PC-3 (cell line): ENCODE measurements around the gene TLR1. TPM values are rescaled to one million over a fixed set of nuclear protein-coding genes. Genes with fewer than 3 reads are reported as not detected.
A peak's percentile ranks its signal among the peaks of the same experiment; 100 is the strongest.
"Not testable (repeated sequence)": the region's sequence is repeated elsewhere in the genome, so short reads cannot be mapped to it uniquely, and the experiment has no call there.

ENCODE experiments used
- ATAC-seq: fragments of 200-7000 bp; cut with Tn5 transposase; 2 replicates; pipeline ENCODE4 v1.9.1; 2020; ENCODE audit warnings: mild to moderate bottlenecking, moderate library complexity
- BruUV-seq: library from RNA; stranded (reverse); fragments of 400-500 nt; replicated peaks from 2 replicates; lab custom pipeline; 2021; lab: Mats Ljungman, UMichigan
- CTCF ChIA-PET: fragments of 300-600 bp; sonication (Branson Sonifier 250); formaldehyde crosslinking; loops from one replicate; lab custom pipeline; 2022; ENCODE audit warnings: antibody characterized with exemption; lab: Charles Lee
- POLR2A ChIA-PET: fragments of 300-600 bp; sonication (Branson Sonifier 250); formaldehyde crosslinking; loops from one replicate; lab custom pipeline; 2022; ENCODE audit warnings: antibody characterized with exemption; ENCODE audit not compliant: unreplicated experiment; lab: Charles Lee
- DNase-seq: peaks from one replicate; pipeline ENCODE4 v3.0.0-alpha.2; 2015
- H2AFZ ChIP-seq: fragments of 300-600 bp; sonication (generic); 2 replicates; pipeline ENCODE4 v1.6.0; 2016; ENCODE audit warnings: antibody characterized with exemption, low read length
- H3F3A ChIP-seq: fragments of 300-600 bp; sonication (generic); one replicate; pipeline ENCODE4 v1.6.0; 2017; ENCODE audit warnings: antibody characterized with exemption, low read length, control low read depth, mild to moderate bottlenecking; ENCODE audit not compliant: unreplicated experiment
- H3K27ac ChIP-seq: fragments of 300-600 bp; sonication (generic); 2 replicates; pipeline ENCODE4 v1.5.1; 2016; ENCODE audit warnings: mild to moderate bottlenecking, low read length
- H3K27me3 ChIP-seq: fragments of 300-600 bp; sonication (generic); 2 replicates; pipeline ENCODE4 v1.6.1; 2016; ENCODE audit warnings: low read length, mixed read lengths
- H3K36me3 ChIP-seq: fragments of 300-600 bp; sonication (generic); 2 replicates; pipeline ENCODE4 v1.6.1; 2016; ENCODE audit warnings: low read depth, mixed run types, low read length, mixed read lengths
- H3K4me1 ChIP-seq: fragments of 300-600 bp; sonication (generic); 2 replicates; pipeline ENCODE4 v1.5.1; 2016; ENCODE audit warnings: low read length; ENCODE audit not compliant: insufficient read depth
- H3K4me2 ChIP-seq: fragments of 300-600 bp; sonication (generic); 2 replicates; pipeline ENCODE4 v1.6.0; 2016; ENCODE audit warnings: low read length
- H3K4me3 ChIP-seq: fragments of 300-600 bp; sonication (generic); 2 replicates; pipeline ENCODE4 v1.5.1; 2016; ENCODE audit warnings: mild to moderate bottlenecking, low read length, mixed read lengths
- H3K79me2 ChIP-seq: fragments of 300-600 bp; sonication (generic); 2 replicates; pipeline ENCODE4 v1.6.1; 2017; ENCODE audit warnings: low read length, mixed read lengths
- H3K9ac ChIP-seq: fragments of 300-600 bp; sonication (generic); 2 replicates; pipeline ENCODE4 v1.6.0; 2016; ENCODE audit warnings: mild to moderate bottlenecking, low read length
- H3K9me2 ChIP-seq: fragments of 300-600 bp; sonication (generic); replicated peaks from 2 replicates; pipeline ENCODE4 v1.6.1; 2016; ENCODE audit warnings: mixed run types, low read length, mixed read lengths
- H3K9me3 ChIP-seq: fragments of 300-600 bp; sonication (generic); 2 replicates; pipeline ENCODE4 v1.6.1; 2016; ENCODE audit warnings: low read length, mixed read lengths
- H4K20me1 ChIP-seq: fragments of 300-600 bp; sonication (generic); 2 replicates; pipeline ENCODE4 v1.6.1; 2016; ENCODE audit warnings: low read length, mixed read lengths
- EZH2 ChIP-seq: fragments of 300-600 bp; sonication (generic); IDR thresholded peaks from one replicate; pipeline ENCODE4 v1.6.1; 2017; ENCODE audit warnings: antibody characterized with exemption, mild to moderate bottlenecking, low read length; ENCODE audit not compliant: unreplicated experiment
- EZH2phosphoT487 ChIP-seq: fragments of 300-600 bp; sonication (generic); IDR thresholded peaks from 2 replicates; pipeline ENCODE4 v1.6.1; 2018; ENCODE audit warnings: mild to moderate bottlenecking, antibody characterized with exemption, low read length, borderline replicate concordance
- intact Hi-C: fragments of 100-400 bp; cut with micrococcal nuclease; formaldehyde crosslinking; loops from 2 replicates; pipeline ENCODE4 v1.9.0; 2023
- total RNA-seq: library from RNA; depleted of rRNA; stranded (reverse); fragments of >200 nt; gene quantifications from 2 replicates; pipeline ENCODE4 v1.2.3, GENCODE V29; 2014
- TF ChIP-seq, protein P1 (sequence below): fragments of 300-600 bp; sonication (generic); conservative IDR thresholded peaks from 2 replicates; pipeline ENCODE4 v1.5.1; 2017; ENCODE audit warnings: antibody characterized with exemption, low read depth, mild to moderate bottlenecking, low read length

The TLR1 gene
- total RNA-seq, 1 experiment from 2014 or later: 0.47 TPM

DNA sequence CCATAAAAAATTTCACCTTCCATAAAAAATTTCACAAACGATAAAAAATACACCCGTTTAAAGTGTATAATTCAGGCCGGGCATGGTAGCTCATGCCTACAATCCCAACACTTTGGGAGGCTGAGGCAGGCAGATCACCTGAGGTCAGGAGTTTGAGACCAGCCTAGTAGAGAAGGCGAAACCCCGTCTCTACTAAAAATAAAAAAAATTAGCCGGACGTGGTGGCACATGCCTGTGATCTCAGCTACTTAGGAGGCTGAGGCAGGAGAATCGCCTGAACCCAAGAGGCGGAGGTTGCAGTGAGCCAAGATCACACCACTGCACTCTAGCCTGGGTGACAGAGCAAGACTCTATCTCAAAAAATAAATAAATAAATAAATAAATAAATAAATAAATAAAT lies 1.7 kb upstream of the TLR1 start:
- BruUV-seq, intact Hi-C loops, H3K9me2 ChIP-seq, POLR2A ChIA-PET, H3K27me3 ChIP-seq, CTCF ChIA-PET, DNase-seq, H3K4me2 ChIP-seq, H2AFZ ChIP-seq, H3K79me2 ChIP-seq, H3K4me1 ChIP-seq, H3K4me3 ChIP-seq, ATAC-seq, H3K27ac ChIP-seq, H4K20me1 ChIP-seq, H3K9me3 ChIP-seq, H3K36me3 ChIP-seq, H3K9ac ChIP-seq, H3F3A ChIP-seq: not testable (repeated sequence)

DNA sequence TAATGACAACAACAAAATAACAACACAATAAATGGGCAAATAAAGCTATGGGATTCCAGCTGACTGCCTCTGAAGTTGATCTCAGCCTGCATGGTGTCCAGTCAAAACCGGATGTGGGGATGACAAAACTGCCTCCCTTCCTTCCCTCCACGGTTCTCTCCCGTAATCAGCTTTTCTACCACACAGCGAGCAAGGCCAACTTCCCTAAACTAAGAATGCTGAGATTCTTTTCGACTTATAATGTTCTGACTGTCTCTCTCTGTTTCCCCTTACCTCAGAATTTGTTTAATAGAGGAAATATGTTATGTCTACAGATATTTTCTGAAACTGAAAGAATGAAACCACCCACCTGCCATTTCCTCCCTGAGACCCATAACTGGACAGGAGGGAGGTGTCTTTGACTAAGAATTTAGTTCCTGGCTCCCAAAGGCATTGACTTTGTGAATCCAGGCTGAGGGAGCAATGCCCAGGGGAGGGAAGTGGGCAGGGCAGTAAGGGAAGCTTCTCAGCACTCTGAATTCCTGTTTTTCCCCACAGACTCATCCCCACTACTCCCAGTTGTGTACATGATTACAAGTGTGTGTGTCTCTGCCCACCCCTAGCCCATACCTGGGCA lies 1.0 kb upstream of the TLR1 start:
- POLR2A ChIA-PET: interaction anchor here (0.6 kb wide), 1 partner anchor 11 kb away, joined by 4 read pairs; no protein-coding TSS in a partner anchor
- H2AFZ ChIP-seq: peak overlapping the region; percentile 25
- TF ChIP-seq EZH2phosphoT487 (no peak), EZH2 (no peak)
- TF ChIP-seq, protein P1, sequence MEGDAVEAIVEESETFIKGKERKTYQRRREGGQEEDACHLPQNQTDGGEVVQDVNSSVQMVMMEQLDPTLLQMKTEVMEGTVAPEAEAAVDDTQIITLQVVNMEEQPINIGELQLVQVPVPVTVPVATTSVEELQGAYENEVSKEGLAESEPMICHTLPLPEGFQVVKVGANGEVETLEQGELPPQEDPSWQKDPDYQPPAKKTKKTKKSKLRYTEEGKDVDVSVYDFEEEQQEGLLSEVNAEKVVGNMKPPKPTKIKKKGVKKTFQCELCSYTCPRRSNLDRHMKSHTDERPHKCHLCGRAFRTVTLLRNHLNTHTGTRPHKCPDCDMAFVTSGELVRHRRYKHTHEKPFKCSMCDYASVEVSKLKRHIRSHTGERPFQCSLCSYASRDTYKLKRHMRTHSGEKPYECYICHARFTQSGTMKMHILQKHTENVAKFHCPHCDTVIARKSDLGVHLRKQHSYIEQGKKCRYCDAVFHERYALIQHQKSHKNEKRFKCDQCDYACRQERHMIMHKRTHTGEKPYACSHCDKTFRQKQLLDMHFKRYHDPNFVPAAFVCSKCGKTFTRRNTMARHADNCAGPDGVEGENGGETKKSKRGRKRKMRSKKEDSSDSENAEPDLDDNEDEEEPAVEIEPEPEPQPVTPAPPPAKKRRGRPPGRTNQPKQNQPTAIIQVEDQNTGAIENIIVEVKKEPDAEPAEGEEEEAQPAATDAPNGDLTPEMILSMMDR: no peak
- intact Hi-C loops: loop anchor here (2.0 kb wide), 1 partner anchor 47 kb away; no protein-coding TSS in a partner anchor
- H3K4me3 ChIP-seq: no peak overlapping the region
- H3K9me3 ChIP-seq: no peaks in the 10 kb centered on the region
- no peak overlapping the region for H3K27ac ChIP-seq
- no peaks in the 10 kb centered on the region for H3K9me2 ChIP-seq
- H3K4me2 ChIP-seq: peak overlapping the region; percentile 40; the same call in 1 of the 2 replicates
- no peaks in the 10 kb centered on the region for H3F3A ChIP-seq
- H3K36me3 ChIP-seq: no peaks in the 10 kb centered on the region
- DNase-seq (no peak), ATAC-seq (0 out of 2 replicates have a peak, but pooled peaks have one; percentile 27)
- H3K4me1 ChIP-seq: peaks cover 9% of the 10 kb centered on the region
- no peaks in the 10 kb centered on the region for H4K20me1 ChIP-seq
- BruUV-seq: no TSS peak
- no peak overlapping the region for H3K9ac ChIP-seq
- H3K27me3 ChIP-seq: no peaks in the 10 kb centered on the region
- CTCF ChIA-PET: no interaction called here
- no peaks in the 10 kb centered on the region for H3K79me2 ChIP-seq

DNA sequence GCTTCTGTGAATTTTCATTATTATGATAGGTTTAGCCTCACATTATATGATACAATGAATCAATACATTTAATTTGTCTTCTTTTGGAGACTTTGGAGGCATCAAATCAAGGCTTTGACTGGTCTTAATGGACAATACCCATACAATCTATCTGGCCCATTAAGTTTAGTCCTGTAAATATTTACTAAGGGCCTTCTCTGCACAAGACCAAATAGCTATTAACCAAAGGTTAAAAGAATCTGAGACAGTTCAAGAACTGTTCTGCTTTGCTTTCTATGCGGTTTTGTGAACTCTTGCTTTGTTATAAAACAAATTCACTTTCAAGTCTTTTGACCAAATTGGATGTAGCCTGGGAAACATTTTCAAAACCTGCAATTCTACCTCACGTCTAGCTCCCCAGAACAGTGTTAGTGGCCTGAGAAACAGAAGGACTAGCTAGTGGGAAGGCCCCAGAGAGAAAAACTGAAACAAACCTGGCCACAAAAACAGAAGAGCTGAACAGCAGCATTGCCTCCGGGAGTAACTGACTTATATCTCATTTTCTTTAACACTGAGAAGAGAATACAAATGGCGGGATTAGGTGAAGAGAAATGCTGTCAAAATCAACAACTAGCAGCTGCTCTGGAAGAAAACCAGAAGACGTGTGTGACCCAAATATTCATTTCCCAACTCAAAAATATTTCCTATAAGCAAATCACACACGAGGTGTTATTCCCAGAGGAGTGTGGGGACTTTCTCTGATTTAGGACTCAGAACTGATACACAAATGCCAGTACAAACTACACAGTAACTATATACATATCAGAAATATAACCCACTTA lies 548 bp downstream of the TLR1 start:
- peak; percentile 58 for ATAC-seq
- POLR2A ChIA-PET: interaction anchor here (0.6 kb wide), 1 partner anchor 675 kb away, joined by 3 read pairs; no protein-coding TSS in a partner anchor

More for the DNA sequence above, 548 bp downstream of the TLR1 start:
- no peaks in the 10 kb centered on the region for H3K9me2 ChIP-seq
- peak overlapping the region; percentile 66 for H2AFZ ChIP-seq
- H3K9me3 ChIP-seq: no peaks in the 10 kb centered on the region
- H3K27me3 ChIP-seq: no peaks in the 10 kb centered on the region
- BruUV-seq: no TSS peak
- CTCF ChIA-PET: interaction anchor here (0.9 to 1.2 kb wide), 2 partner anchors 21 to 44 kb away, joined by 3 to 6 read pairs; partner anchors contain the start of gene TLR10
- H3K27ac ChIP-seq: peak overlapping the region; percentile 38
- peaks cover 9% of the 10 kb centered on the region for H3K4me1 ChIP-seq
- H3K36me3 ChIP-seq: no peaks in the 10 kb centered on the region
- no peak overlapping the region for H3K9ac ChIP-seq
- H4K20me1 ChIP-seq: no peaks in the 10 kb centered on the region
- TF ChIP-seq EZH2 (no peak), EZH2phosphoT487 (no peak)
- TF ChIP-seq, protein P1: no peak
- no peaks in the 10 kb centered on the region for H3F3A ChIP-seq
- H3K79me2 ChIP-seq: no peaks in the 10 kb centered on the region
- intact Hi-C loops: loop anchor here (2.0 kb wide), 1 partner anchor 45 kb away; no protein-coding TSS in a partner anchor
- peak; percentile 23 for DNase-seq
- no peak overlapping the region for H3K4me3 ChIP-seq
- H3K4me2 ChIP-seq: peak overlapping the region; percentile 73
